Iris pigment epithelial cell (primary cell): ENCODE measurements around the gene EEFSEC.

Experiments used
- DNase-seq: peaks from one replicate; pipeline ENCODE4 v3.0.0-alpha.2; 2011; ENCODE audit warnings: low read depth

Gene EEFSEC

DNA sequence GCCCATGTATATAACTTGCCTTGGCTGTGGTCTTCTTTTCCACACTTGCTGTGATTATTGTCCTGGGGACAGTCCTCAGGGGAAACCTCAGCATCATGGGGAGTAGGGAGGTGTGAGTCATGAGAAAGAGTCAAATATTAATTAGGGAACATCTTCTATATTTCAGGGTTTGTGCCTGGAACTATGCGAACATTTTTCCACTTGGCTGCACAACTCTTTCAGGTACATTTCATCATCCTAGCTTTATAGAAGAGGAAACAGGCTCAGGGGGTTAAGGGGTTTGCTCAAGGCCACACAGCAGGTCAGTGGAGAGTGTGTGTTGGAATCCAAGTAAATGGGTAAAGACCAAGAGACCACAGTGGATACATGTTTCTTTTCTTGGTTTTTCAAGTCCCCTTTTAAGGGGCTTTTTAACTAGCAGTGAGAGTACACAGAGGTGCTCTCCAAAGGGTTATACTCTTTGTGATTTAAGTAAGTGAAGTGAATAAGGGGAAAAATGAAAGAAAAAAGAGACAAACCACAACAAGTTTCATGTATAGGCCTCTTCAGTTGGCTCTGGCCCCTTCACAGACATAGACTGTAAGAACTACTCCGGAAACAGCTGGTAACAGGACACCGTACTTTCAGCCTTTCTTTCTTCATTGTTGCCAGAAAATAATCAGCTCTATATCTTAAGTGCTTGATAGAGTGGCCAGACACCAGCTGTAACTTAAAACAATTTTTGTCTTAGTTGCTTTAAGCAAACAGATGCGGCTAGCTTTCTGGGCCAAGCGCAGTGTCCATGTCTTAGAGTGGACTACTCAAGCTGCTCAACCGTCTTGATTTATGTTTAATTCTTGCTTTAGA lies 64.6 kb downstream of the EEFSEC start:
- peak; percentile 81 for DNase-seq

DNA sequence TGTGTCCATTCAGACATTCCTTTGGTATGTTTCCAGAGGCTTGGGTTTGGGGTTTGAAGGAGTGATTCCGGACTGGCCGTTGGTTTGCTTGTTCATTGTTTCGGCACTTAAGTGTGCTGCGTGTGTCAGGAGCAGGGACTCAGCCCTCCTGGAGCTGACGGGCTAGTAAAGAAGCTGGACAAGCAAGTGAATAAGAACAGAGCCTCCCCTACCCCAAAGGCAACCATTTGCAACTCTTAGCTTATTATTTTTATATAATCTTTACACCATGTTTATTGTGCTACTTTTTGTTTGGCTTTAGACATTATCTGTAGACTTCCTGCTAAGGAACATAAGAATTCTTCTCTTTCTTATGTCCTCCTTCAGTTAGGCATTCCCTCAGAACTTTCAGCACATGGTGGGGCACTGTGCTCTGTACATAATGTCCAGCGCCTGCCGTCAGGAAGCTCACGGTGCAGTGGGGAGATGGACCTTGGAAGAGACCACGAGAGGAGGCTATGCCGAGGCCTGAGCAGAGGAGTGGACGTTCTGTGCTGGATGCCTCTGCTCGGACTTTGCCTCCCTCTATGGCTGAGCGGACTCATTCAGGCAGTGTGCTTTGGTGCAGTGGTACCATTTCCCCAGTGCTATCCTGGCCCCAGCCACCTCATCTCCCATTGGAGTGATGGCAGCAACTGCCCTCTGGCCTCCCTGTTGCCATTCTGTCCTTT lies 65.4 kb downstream of the EEFSEC start:
- no peak for DNase-seq

DNA sequence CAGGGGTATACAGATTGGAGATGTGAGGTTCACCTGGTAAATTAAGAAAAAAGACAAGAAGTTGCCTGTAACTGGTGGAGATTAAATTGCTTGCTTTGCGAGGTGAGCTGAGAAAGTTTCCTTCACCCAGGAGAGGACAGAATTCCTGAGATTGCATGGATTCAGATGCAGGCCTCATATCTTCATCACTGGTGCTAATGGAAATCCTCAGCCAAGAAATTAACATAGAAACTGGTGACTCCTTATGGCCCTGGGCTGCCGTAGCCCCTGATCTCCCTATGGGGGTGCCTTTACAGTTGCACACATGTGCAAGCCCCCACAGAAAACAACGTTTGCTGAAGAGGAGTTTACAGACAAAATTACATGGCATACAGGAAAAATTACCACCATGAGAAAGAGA lies 68.0 kb downstream of the EEFSEC start:
- DNase-seq = no peak

DNA sequence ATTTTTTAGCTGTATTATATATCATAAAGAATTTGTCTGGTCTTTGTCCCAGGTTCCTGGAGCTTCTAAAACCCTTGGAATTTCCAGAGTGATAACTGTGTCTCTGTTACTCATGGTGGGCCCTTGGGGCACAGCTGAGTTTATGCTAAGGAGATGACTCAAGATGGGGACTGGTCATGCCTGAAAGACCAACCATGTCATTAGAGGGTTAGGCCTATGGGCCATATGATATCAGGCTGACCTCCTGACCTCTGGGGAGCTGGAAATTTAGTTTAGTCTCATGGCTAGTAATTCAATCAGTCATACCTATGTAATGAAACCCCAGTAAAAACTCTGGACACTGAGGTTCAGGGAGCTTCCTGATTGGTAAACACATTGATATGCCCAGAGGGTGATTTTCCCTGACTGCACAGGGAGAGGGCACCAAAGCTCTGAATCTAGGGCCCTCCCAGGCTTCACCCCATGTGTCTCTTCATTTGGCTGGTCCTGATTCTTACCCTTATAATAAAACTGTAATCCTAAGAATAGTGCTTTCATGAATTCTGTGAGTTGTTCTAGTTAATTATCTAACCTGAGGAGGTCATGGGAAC lies 69.6 kb downstream of the EEFSEC start:
- DNase-seq = no peak

DNA sequence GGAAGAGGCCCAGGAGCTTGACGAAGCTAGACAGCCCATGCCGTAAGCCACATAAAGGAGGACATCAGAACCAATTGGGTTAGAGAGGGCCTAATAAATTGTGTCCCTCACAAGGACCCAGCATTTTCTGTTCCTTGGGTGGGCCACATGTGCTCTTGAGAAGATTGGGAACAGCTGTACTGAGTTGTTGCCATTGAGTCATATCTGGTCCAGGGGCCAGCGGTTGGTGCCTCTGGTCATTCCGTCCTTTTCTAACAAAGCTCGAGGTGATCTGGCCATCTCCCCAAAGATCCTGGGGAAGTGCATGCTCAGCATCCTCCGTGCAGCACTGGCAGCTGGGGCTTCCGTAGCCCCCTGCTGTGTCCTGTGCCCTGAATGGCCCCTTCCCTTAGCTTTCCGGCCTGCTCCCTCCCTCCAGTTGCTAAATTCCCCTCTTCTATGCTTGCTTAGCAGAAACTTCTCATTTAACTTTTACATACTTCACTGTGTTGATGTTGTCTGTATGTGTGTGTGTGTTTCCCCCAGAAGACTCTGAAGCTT lies 73.0 kb downstream of the EEFSEC start:
- DNase-seq = no peak

DNA sequence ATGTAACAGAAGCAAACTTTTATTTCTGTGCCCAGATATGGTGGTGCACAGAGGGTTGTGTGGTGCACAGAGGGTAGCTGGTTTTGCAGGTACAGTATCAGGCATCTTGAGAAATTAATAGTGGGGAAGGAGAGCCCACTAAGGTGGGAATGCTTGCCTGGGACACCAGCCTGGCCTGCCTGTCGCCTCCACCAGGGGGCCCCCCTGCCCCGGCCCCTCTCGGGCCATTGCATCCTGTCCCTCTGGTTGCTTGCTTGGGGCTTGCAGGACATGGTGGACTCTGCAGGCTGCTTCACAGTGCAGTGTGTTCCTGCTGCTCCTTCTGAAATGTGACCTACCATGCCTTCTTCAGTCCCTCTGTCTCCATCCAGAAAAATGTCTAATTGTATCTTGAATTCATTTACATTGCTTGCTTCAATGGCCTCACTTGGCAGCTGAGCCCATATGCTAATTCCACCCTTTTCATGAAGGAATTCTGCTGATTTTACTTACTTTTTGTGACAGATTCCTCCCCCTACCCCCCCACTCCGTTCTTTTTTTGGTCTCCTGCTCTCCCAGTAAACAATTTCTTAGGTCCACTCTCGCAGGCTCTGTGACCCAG lies 73.6 kb downstream of the EEFSEC start:
- no peak for DNase-seq

DNA sequence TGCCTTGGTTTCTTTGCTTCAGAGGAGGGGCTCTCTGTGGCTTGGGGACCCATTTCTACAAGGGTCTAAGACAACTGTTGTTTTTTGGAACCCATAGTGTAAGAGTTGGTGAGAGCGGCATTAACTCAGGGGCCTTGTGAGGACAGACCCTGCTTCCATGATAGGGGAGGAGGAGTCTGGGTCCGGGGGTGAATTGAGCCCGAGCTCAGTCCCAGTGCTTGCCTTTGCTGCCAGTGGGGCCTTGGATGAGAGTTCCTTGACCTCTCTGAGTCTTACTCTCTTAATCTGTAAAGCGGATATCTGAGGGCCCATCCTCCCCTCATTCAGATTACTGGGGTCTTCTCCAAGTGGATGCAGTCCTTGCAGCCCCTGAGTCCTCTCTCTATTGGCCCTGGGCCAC lies 74.2 kb downstream of the EEFSEC start:
- no peak for DNase-seq

DNA sequence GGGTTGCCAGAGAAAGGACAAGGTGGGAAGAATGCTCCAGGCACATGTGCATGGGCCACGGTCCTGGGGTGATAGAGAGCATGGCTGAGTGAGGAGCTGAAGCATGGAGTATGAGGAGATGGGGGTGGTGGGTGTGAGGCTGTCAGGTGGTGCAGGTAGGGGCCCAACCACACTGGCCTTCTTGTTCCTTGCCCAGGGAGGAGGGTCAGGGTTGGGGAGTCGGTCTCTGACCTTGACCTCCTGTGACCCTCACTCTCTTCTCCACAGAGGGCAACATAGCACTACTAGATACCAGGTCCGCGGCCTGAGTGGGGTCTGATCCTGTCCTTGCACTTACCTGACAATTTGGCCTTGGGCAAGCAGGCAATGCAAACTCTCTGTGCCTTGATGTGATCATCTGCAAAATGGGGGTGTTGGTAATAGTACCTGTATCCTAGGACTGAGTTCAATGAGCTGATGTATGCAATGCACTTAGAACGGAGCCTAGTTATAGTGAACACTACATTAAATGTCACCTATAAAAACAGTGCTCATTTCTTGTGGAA lies 75.2 kb downstream of the EEFSEC start:
- DNase-seq = no peak

DNA sequence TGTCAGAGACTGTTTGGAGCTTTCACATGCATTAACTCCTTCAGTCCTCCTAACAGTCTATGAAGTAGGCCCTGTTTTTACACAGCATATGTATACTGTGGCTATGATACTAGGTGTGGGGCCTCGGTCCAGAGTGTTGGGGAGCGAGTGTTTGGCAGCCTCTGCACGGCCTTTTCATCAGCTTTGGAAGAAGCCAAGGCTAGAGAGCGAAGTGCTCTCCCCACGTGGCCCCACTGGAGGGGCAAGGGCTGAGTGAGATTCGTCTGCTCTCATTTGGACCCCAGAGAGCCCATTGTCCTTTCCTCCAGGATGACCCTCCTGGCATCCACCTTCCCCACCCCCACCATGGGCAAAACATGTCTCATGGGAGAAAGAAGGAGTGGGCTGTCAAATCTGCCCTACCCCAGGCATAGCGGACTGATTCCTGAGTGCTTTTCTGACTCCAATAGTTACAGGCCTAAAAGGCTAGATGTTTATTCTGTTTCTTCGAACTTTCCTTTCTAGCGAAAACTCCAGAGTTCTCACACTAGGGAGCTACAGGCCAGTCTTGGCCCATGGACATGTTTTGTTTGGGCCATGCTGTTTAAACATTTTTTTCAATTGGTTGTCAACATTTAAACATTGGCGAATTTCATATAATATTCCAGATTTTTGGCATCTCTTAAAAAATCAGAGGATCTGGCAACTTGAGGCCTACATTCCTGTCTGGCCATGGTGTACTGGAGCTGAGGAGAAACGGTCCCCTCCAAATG lies 76.0 kb downstream of the EEFSEC start:
- no peak for DNase-seq

DNA sequence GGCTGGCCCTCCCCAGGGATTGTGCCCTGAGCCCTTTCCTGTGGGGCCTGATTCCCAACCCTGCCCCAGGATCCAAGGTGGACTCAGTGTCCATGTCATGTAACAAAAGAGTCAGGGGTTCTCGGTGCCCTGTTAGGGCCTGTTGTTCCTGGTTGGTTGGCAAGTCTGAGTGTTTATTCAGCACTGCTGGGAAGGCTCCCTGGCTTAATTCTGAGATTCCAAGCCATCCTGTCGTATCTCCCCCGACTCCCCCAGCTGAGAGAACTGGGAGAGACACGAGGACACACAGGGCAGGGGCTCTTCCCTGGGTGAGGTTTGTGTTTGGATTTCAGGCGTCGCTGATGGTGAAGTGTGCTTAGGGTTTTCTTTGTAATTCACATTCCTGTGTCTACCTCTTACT lies 78.3 kb downstream of the EEFSEC start:
- DNase-seq = no peak

DNA sequence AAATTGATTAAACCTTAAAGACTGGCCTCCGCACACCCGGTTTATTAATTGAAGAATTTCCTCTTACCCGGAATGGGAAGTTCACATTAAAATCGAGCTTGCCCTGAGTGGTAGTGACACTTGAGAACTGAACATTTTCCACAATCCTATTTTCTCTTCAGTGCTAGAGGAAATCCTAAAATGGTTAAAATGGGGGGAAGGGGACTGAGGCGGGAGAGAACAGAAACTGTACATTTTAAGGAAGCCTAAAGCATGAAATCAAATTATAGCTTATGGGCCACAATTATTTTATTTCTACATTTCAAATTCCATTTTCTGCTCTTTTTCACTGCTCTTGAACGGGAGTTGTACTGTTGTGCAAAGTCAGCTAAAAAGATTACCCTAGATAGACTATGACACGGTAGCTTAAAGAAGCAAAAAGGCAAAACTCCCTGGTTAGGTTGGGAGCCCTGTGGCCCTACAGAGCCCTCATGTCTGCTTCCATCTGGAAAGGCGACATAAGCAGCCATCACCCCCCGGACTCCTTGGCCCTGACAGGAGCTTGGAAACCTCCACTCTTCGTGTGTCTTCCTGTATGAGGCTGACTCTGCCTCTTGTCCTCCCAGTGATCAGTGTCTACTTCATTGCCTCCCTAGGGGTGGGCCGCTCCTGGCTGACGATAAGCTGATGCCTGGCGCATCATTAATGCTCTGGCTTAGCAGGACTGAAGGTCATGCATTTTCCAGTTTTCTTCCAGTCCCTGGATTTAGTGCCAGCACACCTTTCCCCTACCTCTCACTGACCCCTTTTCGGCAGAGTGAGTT lies 79.3 kb downstream of the EEFSEC start:
- DNase-seq = no peak

DNA sequence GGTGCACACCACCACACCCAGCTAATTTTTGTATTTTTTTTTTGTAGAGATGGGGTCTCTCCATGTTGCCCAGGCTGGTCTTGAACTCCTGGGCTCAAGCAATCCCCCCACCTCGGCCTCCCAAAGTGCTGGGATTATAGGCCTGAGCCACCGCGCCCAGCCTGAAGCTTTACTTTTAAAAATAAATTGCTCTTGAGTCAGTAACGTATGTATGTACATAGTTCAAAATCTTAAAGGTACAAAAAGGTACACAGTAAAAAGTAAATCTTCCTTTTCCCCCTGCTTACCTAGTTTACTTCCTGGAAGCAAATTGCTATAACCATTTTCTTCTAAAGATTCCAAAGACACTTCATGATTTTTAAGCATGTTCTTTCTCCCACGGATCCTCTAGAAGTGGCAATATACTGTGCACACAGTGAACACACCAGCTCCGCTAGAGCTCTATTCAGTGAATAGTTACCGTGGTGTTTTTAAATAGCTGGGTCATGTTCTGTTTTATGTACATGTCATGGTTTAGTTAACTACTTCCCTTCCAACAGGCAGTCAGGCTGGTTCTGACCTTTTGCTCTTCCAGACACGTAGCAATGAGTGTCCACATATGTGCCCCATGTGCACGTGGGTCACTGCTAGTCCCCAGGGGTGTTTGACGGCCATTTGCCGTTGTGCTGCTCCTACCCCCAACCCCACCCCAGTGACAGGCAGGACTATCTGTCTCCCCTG lies 82.1 kb downstream of the EEFSEC start:
- no peak for DNase-seq

DNA sequence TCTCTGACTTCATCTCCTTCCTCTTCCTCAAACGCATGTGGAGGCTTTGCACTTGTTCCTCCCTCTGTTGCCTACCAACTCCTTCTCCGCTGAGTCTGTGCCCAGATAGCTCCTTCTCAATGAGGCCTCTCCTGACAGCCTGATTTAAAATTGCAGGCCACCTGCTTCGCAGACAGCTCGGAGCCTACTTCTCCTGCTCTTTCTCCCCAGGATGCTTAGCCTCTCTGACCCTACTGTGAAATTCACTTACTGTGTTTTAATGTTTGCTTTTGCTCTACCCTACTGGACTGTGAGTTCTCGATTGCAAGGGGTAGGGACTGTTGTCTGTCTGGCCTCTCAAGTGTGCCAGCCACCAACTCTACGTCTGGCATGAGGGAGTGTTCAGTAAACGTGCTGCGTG lies 83.4 kb downstream of the EEFSEC start:
- DNase-seq = no peak

DNA sequence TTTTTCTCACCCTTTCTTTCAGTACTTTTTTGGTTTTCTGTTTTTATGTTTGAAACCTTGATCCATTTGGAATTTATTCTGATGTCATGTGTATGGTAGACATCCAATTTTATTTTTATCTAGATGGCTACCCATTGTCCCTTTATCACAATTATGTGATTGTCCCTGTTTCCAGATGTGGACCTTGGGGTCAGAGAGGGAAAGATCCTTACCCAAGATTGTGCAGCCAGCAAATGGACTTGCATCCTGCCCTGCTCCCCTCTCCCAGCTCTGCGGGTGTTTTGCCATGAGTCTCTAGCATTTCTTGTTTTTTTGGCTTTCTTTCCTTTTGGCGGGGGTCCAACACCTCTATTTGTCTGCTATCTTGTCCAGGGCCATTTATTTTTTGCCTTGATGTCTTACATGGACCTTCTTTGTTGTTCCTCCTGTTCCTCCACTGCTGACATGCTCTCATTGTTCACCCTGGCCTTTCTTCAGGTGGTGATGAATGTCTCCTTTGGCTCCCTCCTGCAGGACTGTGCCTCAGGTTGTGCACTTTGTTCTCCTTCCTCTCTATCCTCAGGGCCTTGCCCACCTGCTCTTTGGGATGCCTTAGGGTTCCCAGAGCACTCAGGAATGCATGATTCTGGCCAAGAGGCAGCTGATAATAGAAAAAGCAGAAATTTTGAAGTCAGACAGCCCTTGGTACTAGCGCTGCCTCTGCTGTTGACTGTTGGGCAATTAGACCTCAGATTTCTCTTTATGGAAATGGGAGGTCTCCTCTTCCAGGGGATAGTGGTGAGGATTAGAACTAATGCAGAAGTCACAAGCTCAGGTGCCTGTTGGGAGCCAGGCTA lies 84.3 kb downstream of the EEFSEC start:
- DNase-seq = no peak

DNA sequence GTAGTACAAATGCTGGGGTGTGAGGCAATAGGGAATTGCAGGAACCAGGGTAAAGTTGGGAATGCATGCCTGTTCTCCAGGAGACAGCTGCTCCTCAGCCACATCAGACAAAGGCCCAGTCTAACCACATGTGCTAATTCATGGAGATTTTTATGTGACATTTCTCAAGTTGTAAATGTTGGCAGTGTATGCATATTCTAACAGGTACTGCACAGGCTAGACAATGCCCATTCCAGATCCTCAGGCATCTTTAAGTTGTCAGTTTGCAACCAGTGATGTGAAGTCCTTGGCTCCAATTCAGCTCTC lies 84.9 kb downstream of the EEFSEC start:
- DNase-seq = no peak

DNA sequence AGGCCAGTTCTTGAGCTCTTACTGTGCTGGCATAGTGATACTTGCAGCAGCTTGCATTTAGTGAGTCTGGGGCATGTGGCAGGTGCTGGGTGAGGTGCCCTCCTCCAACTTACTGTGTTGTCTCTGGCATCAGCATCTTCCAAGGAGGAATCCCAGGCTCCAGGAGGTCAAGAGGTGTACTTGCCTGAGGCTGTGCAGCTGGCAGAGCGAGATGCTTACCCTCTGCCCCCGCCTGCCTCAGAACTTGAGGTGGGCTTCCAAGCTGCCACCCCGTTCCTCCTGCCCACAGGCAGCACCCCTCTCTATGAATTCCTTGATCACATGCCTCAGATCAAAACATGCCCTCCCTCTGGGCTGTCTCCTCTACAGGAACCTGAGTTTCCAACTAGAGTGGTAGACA lies 86.0 kb downstream of the EEFSEC start:
- DNase-seq = no peak

DNA sequence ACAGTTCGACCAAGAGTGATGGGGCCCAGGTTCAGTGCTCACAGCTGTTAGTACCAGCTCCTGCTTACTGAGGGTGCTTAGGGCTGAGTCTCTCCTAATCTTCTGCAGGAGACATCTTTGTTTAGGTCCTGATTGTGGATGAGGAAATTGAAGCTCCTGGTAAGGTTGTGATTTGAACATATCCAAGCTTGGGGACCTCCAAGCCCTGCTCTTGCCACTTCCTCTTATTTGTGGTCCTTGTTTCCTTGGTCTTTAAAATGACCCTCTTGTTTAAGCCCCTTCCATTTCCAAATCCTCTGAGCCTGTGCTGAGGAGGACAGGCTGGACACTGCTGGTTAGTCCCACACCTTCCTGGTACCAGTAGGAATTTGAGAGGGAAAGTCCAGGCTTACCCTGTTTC lies 87.0 kb downstream of the EEFSEC start:
- DNase-seq = no peak

DNA sequence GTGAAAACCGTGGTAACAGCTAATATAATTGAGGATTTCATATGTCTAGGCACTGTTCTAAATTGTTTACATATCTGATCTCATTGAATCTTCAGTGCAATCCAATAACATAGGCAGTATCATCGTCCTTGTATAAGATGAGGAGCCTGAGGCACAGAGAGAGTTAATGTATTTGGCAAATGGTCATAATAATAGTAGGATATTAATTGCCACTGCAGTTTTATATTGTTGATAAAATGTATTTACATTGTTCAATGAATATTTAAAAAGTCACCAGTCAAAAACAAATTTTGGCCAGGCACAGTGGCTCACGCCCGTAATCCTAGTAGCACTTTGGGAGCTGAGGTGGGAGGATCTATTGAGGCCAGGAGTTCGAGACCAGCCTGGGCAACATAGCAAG lies 88.5 kb downstream of the EEFSEC start:
- DNase-seq = no peak
